Endodermal cell (in vitro differentiated cells): Measurements from ENCODE around the gene STXBP6. TPM values are rescaled to one million over a fixed set of nuclear protein-coding genes. Genes with fewer than 3 reads are reported as not detected.

ENCODE experiments used
- DNase-seq: peaks from one replicate; pipeline ENCODE4 v3.0.0-alpha.2; 2017
- H3K27ac ChIP-seq: 2 replicates; pipeline ENCODE4 v1.5.1; 2013; ENCODE audit warnings: mild to moderate bottlenecking, low read depth, low read length, moderate library complexity
- H3K27me3 ChIP-seq: 2 replicates; pipeline ENCODE4 v1.6.1; 2013; ENCODE audit warnings: mild to moderate bottlenecking, low read length, moderate library complexity; ENCODE audit not compliant: insufficient read depth, control insufficient read depth, poor library complexity, severe bottlenecking
- H3K36me3 ChIP-seq: 2 replicates; pipeline ENCODE4 v1.7.0; 2013; ENCODE audit warnings: mild to moderate bottlenecking, low read length, moderate library complexity; ENCODE audit not compliant: control insufficient read depth, insufficient read depth
- H3K4me1 ChIP-seq: one replicate; pipeline ENCODE4 v1.7.0; 2013; ENCODE audit warnings: low read length; ENCODE audit not compliant: control insufficient read depth, insufficient read depth
- H3K4me3 ChIP-seq: 2 replicates; pipeline ENCODE4 v1.5.1; 2013; ENCODE audit warnings: mild to moderate bottlenecking, low read length, moderate library complexity
- H3K9ac ChIP-seq: 2 replicates; pipeline ENCODE4 v1.6.1; 2013; ENCODE audit warnings: mild to moderate bottlenecking, low read length, moderate library complexity; ENCODE audit not compliant: poor library complexity, severe bottlenecking; ENCODE audit errors: extremely low read depth
- H3K9me3 ChIP-seq: 2 replicates; pipeline ENCODE4 v1.6.1; 2013; ENCODE audit warnings: mild to moderate bottlenecking, low read length, moderate library complexity; ENCODE audit not compliant: control insufficient read depth
- H3K27ac Mint-ChIP-seq: 2 replicates; pipeline ENCODE4 v1.8.0; 2020; ENCODE audit warnings: mixed read lengths
- H3K27me3 Mint-ChIP-seq: 2 replicates; pipeline ENCODE4 v1.8.0; 2021; ENCODE audit warnings: mild to moderate bottlenecking, mixed read lengths; ENCODE audit not compliant: insufficient read depth
- H3K36me3 Mint-ChIP-seq: 2 replicates; pipeline ENCODE4 v1.8.0; 2020; ENCODE audit warnings: low read depth, mixed read lengths
- H3K4me1 Mint-ChIP-seq: 2 replicates; pipeline ENCODE4 v1.8.0; 2020; ENCODE audit warnings: mixed read lengths
- H3K4me3 Mint-ChIP-seq: 2 replicates; pipeline ENCODE4 v1.8.0; 2020; ENCODE audit warnings: mild to moderate bottlenecking, moderate library complexity, mixed read lengths
- H3K9me3 Mint-ChIP-seq: 2 replicates; pipeline ENCODE4 v1.8.0; 2020; ENCODE audit warnings: mild to moderate bottlenecking, mixed read lengths
- CTCF ChIP-seq: fragments of 200-600 bp; sonication (generic); conservative IDR thresholded peaks from 2 replicates; pipeline ENCODE4 v1.5.0; 2021; ENCODE audit warnings: antibody characterized with exemption, mild to moderate bottlenecking
- WGBS, 2 experiments: methylation state at CpG; one replicate each; pipeline versions ENCODE4 v1.1.5 to v1.1.7; 2013; ENCODE audit warnings: missing lambda C conversion rate in 2 of 2, mixed read lengths in 1 of 2; ENCODE audit not compliant: insufficient coverage in 1 of 2, insufficient read length in 1 of 2; 5-methylcytosine and 5-hydroxymethylcytosine counted together
- total RNA-seq, 2 donors: library from RNA; stranded (reverse); fragmentation: NEBNext Ultra II Directional in 1 of 2; extraction: Animal tissue kit (Norgen Biotek cat#: 25700) in 1 of 2; gene quantifications; 2 replicates in 1 of 2; 3 replicates in 1 of 2; pipeline ENCODE4 v1.2.1, GENCODE V29; 2021

STXBP6 gene
- total RNA-seq, 2 donors from 2014 or later = 0.64 to 1.5 TPM

GRCh38 chr14:25042362-25043299, 7.3 kb downstream of the STXBP6 start:
- H3K4me3 Mint-ChIP-seq = no peak overlapping the region
- Histone ChIP-seq H3K4me1 (peaks cover 6% of the 10 kb centered on the region), H3K27ac (no peak overlapping the region), H3K36me3 (no peaks in the 10 kb centered on the region), H3K9ac (no peak overlapping the region), H3K4me3 (no peak overlapping the region), H3K27me3 (peaks cover 15% of the 10 kb centered on the region), H3K9me3 (no peaks in the 10 kb centered on the region)
- DNase-seq = peak; percentile 57
- H3K36me3 Mint-ChIP-seq = no peaks in the 10 kb centered on the region
- 78 to 81% methylated on average over 11 to 14 of the region's 14 CpGs for WGBS, 2 experiments
- no peak overlapping the region for H3K27ac Mint-ChIP-seq
- H3K9me3 Mint-ChIP-seq = no peaks in the 10 kb centered on the region
- H3K4me1 Mint-ChIP-seq = peaks cover 7% of the 10 kb centered on the region
- peak; percentile 82 for TF ChIP-seq CTCF
- H3K27me3 Mint-ChIP-seq = peaks cover 22% of the 10 kb centered on the region

GRCh38 chr14:25041898-25042297, 8.0 kb downstream of the STXBP6 start:
- Mint-ChIP-seq H3K27me3 (peaks cover 15% of the 10 kb centered on the region), H3K4me1 (peaks cover 7% of the 10 kb centered on the region), H3K4me3 (no peak overlapping the region), H3K36me3 (no peaks in the 10 kb centered on the region), H3K9me3 (no peaks in the 10 kb centered on the region), H3K27ac (no peak overlapping the region)
- Histone ChIP-seq H3K9me3 (no peaks in the 10 kb centered on the region), H3K4me1 (peaks cover 6% of the 10 kb centered on the region), H3K27ac (no peak overlapping the region), H3K36me3 (no peaks in the 10 kb centered on the region), H3K9ac (no peak overlapping the region), H3K4me3 (no peak overlapping the region), H3K27me3 (peaks cover 8% of the 10 kb centered on the region)
- no peak for TF ChIP-seq CTCF
- WGBS, 2 experiments = 90 to 100% methylated on average over 2 of the region's 2 CpGs
- DNase-seq = no peak

GRCh38 chr14:25041484-25041883, 8.5 kb downstream of the STXBP6 start:
- no peaks in the 10 kb centered on the region for H3K36me3 Mint-ChIP-seq
- Histone ChIP-seq H3K4me1 (peaks cover 6% of the 10 kb centered on the region), H3K27me3 (peaks cover 4% of the 10 kb centered on the region), H3K4me3 (no peak overlapping the region), H3K9ac (no peak overlapping the region), H3K9me3 (no peaks in the 10 kb centered on the region), H3K36me3 (no peaks in the 10 kb centered on the region), H3K27ac (no peak overlapping the region)
- no peak for DNase-seq
- H3K27ac Mint-ChIP-seq = no peak overlapping the region
- H3K4me1 Mint-ChIP-seq = peaks cover 7% of the 10 kb centered on the region
- WGBS, 2 experiments = 89 to 91% methylated on average over 3 to 4 of the region's 4 CpGs
- peaks cover 11% of the 10 kb centered on the region for H3K27me3 Mint-ChIP-seq
- TF ChIP-seq CTCF = no peak
- H3K4me3 Mint-ChIP-seq = no peak overlapping the region
- no peaks in the 10 kb centered on the region for H3K9me3 Mint-ChIP-seq
